H1 (cell line): ENCODE results near the gene SUOX. TPM values are rescaled to one million over a fixed set of nuclear protein-coding genes. Genes with fewer than 3 reads are reported as not detected.

ENCODE experiments used
- CTCF ChIA-PET: fragments of 300-600 bp; sonication (Branson Sonifier 250); formaldehyde crosslinking; loops from one replicate; lab custom pipeline; 2021; ENCODE audit not compliant: partially characterized antibody; lab: Charles Lee
- POLR2A ChIA-PET: fragments of 300-600 bp; sonication (Branson Sonifier 250); formaldehyde crosslinking; loops from one replicate; lab custom pipeline; 2021; ENCODE audit warnings: inconsistent platforms; ENCODE audit not compliant: partially characterized antibody; lab: Charles Lee
- DNase-seq, 2 experiments: peaks; one replicate each; pipeline versions ENCODE4 v3.0.0 to v3.0.0-alpha.2; 2010 to 2022; ENCODE audit warnings: low spot score in 2 of 2, low read depth in 1 of 2, mixed read lengths in 1 of 2
- FAIRE-seq: peaks from 2 replicates; lab custom pipeline; 2011; peaks lifted over from hg19 to GRCh38; lab: Jason Lieb, UNC
- H2AFZ ChIP-seq: 2 replicates; pipeline ENCODE4 v1.8.1; 2012; ENCODE audit warnings: low read length, inconsistent platforms
- H2AK5ac ChIP-seq: 2 replicates; pipeline ENCODE4 v1.6.1; 2013; ENCODE audit warnings: low read depth, low read length
- H2BK120ac ChIP-seq: replicated peaks from 2 replicates; pipeline ENCODE3; 2013; ENCODE audit warnings: low read depth, low read length, inconsistent platforms
- H2BK12ac ChIP-seq: 2 replicates; pipeline ENCODE4 v1.6.1; 2013; ENCODE audit warnings: low read depth, low read length
- H2BK15ac ChIP-seq: 2 replicates; pipeline ENCODE4 v1.6.1; 2013; ENCODE audit warnings: low read length
- H2BK20ac ChIP-seq: 2 replicates; pipeline ENCODE4 v1.6.1; 2013; ENCODE audit warnings: low read length
- H2BK5ac ChIP-seq: 2 replicates; pipeline ENCODE4 v1.6.1; 2013; ENCODE audit warnings: low read depth, low read length
- H3K14ac ChIP-seq: 2 replicates; pipeline ENCODE4 v1.6.1; 2013; ENCODE audit warnings: inconsistent platforms; ENCODE audit not compliant: insufficient read length
- H3K18ac ChIP-seq: 2 replicates; pipeline ENCODE4 v1.6.1; 2013; ENCODE audit warnings: low read length; ENCODE audit errors: extremely low read depth
- H3K23ac ChIP-seq: 2 replicates; pipeline ENCODE4 v1.6.1; 2013; ENCODE audit warnings: inconsistent platforms; ENCODE audit not compliant: insufficient read length
- H3K23me2 ChIP-seq: 2 replicates; pipeline ENCODE4 v1.6.1; 2013; ENCODE audit warnings: low read depth, low read length
- H3K27ac ChIP-seq: 2 replicates; pipeline ENCODE4 v1.6.1; 2011; ENCODE audit warnings: low read depth, low read length, inconsistent platforms
- H3K27me3 ChIP-seq, 4 experiments: replicated peaks in 1 of 4; 1 replicate in 1 of 4; 2 replicates in 3 of 4; pipeline versions ENCODE4 v1.6.1 to v1.8.1; 2011 to 2013; ENCODE audit warnings: low read length in 3 of 4, mild to moderate bottlenecking in 3 of 4, inconsistent platforms in 2 of 4, mixed read lengths in 2 of 4, moderate library complexity in 1 of 4; ENCODE audit not compliant: control insufficient read depth in 3 of 4, insufficient read depth in 3 of 4; ENCODE audit errors: extremely low read depth in 1 of 4
- H3K36me3 ChIP-seq, 4 experiments: 2 replicates each; pipeline versions ENCODE4 v1.6.1 to v1.8.1; 2011 to 2013; ENCODE audit warnings: mild to moderate bottlenecking in 4 of 4, low read length in 3 of 4, moderate library complexity in 2 of 4, control low read depth in 1 of 4, inconsistent platforms in 1 of 4; ENCODE audit not compliant: insufficient read depth in 4 of 4, control insufficient read depth in 2 of 4
- H3K4ac ChIP-seq: replicated peaks from 2 replicates; pipeline ENCODE3; 2013; ENCODE audit warnings: low read length, low read depth, mixed read lengths, inconsistent platforms; ENCODE audit not compliant: insufficient read length
- H3K4me1 ChIP-seq, 4 experiments: replicated peaks in 1 of 4; 1 replicate in 1 of 4; 2 replicates in 3 of 4; pipeline versions ENCODE4 v1.6.1 to v1.8.1; 2011 to 2013; ENCODE audit warnings: low read length in 3 of 4, inconsistent platforms in 2 of 4, mixed read lengths in 1 of 4; ENCODE audit not compliant: insufficient read depth in 4 of 4, control insufficient read depth in 3 of 4
- H3K4me2 ChIP-seq, 2 experiments: 2 replicates each; pipeline versions ENCODE4 v1.6.1 to v1.8.1; 2011 to 2013; ENCODE audit warnings: low read depth in 2 of 2, low read length in 2 of 2, control low read depth in 1 of 2, inconsistent platforms in 1 of 2, mild to moderate bottlenecking in 1 of 2; ENCODE audit not compliant: insufficient read depth in 1 of 2
- H3K4me3 ChIP-seq, 4 experiments: fragments of 200-600, 300-600 bp in 1 of 4; sonication (generic), shearing (Covaris generic), sonication (Bioruptor Twin) in 1 of 4; 2 replicates each; pipeline versions ENCODE4 v1.5.1 to v1.8.1; 2011 to 2016; ENCODE audit warnings: low read length in 4 of 4, low read depth in 3 of 4, control low read depth in 2 of 4, inconsistent platforms in 2 of 4, mild to moderate bottlenecking in 2 of 4, mixed read lengths in 1 of 4, moderate library complexity in 1 of 4; ENCODE audit not compliant: insufficient read depth in 2 of 4; ENCODE audit errors: extremely low read depth in 1 of 4
- H3K56ac ChIP-seq: replicated peaks from 2 replicates; pipeline ENCODE3; 2013; ENCODE audit warnings: low read depth, mild to moderate bottlenecking, mixed read lengths, low read length, inconsistent platforms; ENCODE audit not compliant: insufficient read length
- H3K79me1 ChIP-seq: 2 replicates; pipeline ENCODE4 v1.6.1; 2013; ENCODE audit warnings: low read depth, low read length, control low read depth
- H3K79me2 ChIP-seq, 2 experiments: 2 replicates each; pipeline versions ENCODE4 v1.6.1 to v1.8.1; 2012 to 2013; ENCODE audit warnings: low read length in 2 of 2, mild to moderate bottlenecking in 2 of 2, inconsistent platforms in 1 of 2; ENCODE audit not compliant: insufficient read depth in 2 of 2, control insufficient read depth in 1 of 2
- H3K9ac ChIP-seq, 4 experiments: replicated peaks in 1 of 4; 1 replicate in 1 of 4; 2 replicates in 3 of 4; pipeline versions ENCODE4 v1.6.1 to v1.8.1; 2011 to 2013; ENCODE audit warnings: low read depth in 3 of 4, low read length in 3 of 4, control low read depth in 2 of 4, mild to moderate bottlenecking in 2 of 4, moderate library complexity in 2 of 4, inconsistent platforms in 1 of 4; ENCODE audit errors: extremely low read depth in 1 of 4
- H3K9me3 ChIP-seq, 2 experiments: 2 replicates each; pipeline versions ENCODE4 v1.6.1 to v1.8.1; 2012 to 2013; ENCODE audit warnings: mild to moderate bottlenecking in 2 of 2, moderate library complexity in 2 of 2, control low read depth in 1 of 2, inconsistent platforms in 1 of 2, low read depth in 1 of 2, low read length in 1 of 2, mixed read lengths in 1 of 2; ENCODE audit not compliant: insufficient read depth in 2 of 2
- H4K20me1 ChIP-seq, 2 experiments: replicated peaks in 1 of 2; 2 replicates each; pipeline versions ENCODE3 to v1.8.1; 2011 to 2013; ENCODE audit warnings: inconsistent platforms in 2 of 2, low read length in 2 of 2, mild to moderate bottlenecking in 1 of 2; ENCODE audit not compliant: insufficient read depth in 2 of 2, control insufficient read depth in 1 of 2
- H4K5ac ChIP-seq: 2 replicates; pipeline ENCODE4 v1.6.1; 2013; ENCODE audit warnings: low read length, low read depth, mixed read lengths, inconsistent platforms; ENCODE audit not compliant: insufficient read length
- H4K8ac ChIP-seq: 2 replicates; pipeline ENCODE4 v1.8.0; 2013; ENCODE audit warnings: mild to moderate bottlenecking, moderate library complexity, low read length, inconsistent platforms; ENCODE audit not compliant: insufficient read depth; ENCODE audit errors: extremely low read depth
- H4K91ac ChIP-seq: replicated peaks from 2 replicates; pipeline ENCODE3; 2013; ENCODE audit warnings: low read length, mixed read lengths, inconsistent platforms; ENCODE audit not compliant: insufficient read length
- BCL11A ChIP-seq, 2 experiments: IDR thresholded peaks; one replicate each; pipeline ENCODE4 v1.6.1; 2011; ENCODE audit warnings: low read depth in 2 of 2, low read length in 2 of 2, mild to moderate bottlenecking in 2 of 2
- BRCA1 ChIP-seq: IDR thresholded peaks from 2 replicates; pipeline ENCODE4 v1.6.1; 2012; ENCODE audit warnings: low read depth, low read length, improper control_type of control experiment
- CEBPB ChIP-seq: IDR thresholded peaks from 2 replicates; pipeline ENCODE4 v1.6.1; 2012; ENCODE audit warnings: low read depth, low read length
- CREB1 ChIP-seq: IDR thresholded peaks from 2 replicates; pipeline ENCODE4 v1.6.1; 2012; ENCODE audit warnings: inconsistent platforms
- GTF2F1 ChIP-seq: IDR thresholded peaks from 2 replicates; pipeline ENCODE4 v1.6.1; 2012; ENCODE audit warnings: low read depth, low read length, improper control_type of control experiment, borderline replicate concordance
- HDAC6 ChIP-seq: IDR thresholded peaks from one replicate; pipeline ENCODE4 v1.7.1; 2012; ENCODE audit warnings: low read depth, mild to moderate bottlenecking, inconsistent platforms, low read length, moderate library complexity
- JUN ChIP-seq: IDR thresholded peaks from 2 replicates; pipeline ENCODE4 v1.6.1; 2011; ENCODE audit warnings: low read depth, mild to moderate bottlenecking, improper control_type of control experiment, low read length
- NANOG ChIP-seq: IDR thresholded peaks from 2 replicates; pipeline ENCODE4 v1.6.1; 2011; ENCODE audit warnings: low read length, low read depth, mild to moderate bottlenecking, inconsistent platforms; ENCODE audit not compliant: insufficient read depth, poor library complexity, severe bottlenecking
- NRF1 ChIP-seq: IDR thresholded peaks from 2 replicates; pipeline ENCODE4 v1.6.1; 2011; ENCODE audit warnings: mild to moderate bottlenecking, low read depth, low read length, improper control_type of control experiment
- RXRA ChIP-seq: IDR thresholded peaks from 2 replicates; pipeline ENCODE4 v1.6.1; 2011; ENCODE audit warnings: low read depth, mild to moderate bottlenecking, low read length, moderate library complexity; ENCODE audit not compliant: insufficient read depth
- SP4 ChIP-seq: IDR thresholded peaks from 2 replicates; pipeline ENCODE4 v1.6.1; 2012; ENCODE audit warnings: low read length, inconsistent platforms
- WGBS, 2 experiments: shearing (Covaris generic) in 1 of 2; methylation state at CpG; one replicate each; pipeline versions ENCODE4 v1.1.6 to v1.1.7; 2013 to 2015; ENCODE audit warnings: low lambda C conversion rate in 2 of 2, mixed read lengths in 2 of 2, inconsistent platforms in 1 of 2, low coverage in 1 of 2, missing lambda C conversion rate in 1 of 2; ENCODE audit not compliant: insufficient replicate concordance in 2 of 2, insufficient coverage in 1 of 2, insufficient read length in 1 of 2; ENCODE audit errors: extremely low coverage in 1 of 2, missing lambda C conversion rate in 1 of 2; 5-methylcytosine and 5-hydroxymethylcytosine counted together
- polyA plus RNA-seq, 7 experiments: library from polyadenylated mRNA; depleted of rRNA in 3 of 7; stranded (reverse) in 5 of 7; unstranded in 2 of 7; fragments of >200 nt in 5 of 7; fragments of 200-250 nt in 2 of 7; gene quantifications; 1 replicate in 5 of 7; 2 replicates in 1 of 7; 4 replicates in 1 of 7; pipeline versions ENCODE4 v1.2.1 to v1.2.3, GENCODE V29; 2011 to 2013; ENCODE audit warnings: missing spikeins in 2 of 7, mixed read lengths in 2 of 7
- total RNA-seq: library from RNA; stranded (reverse); fragmentation: NEBNext Ultra II Directional; extraction: Animal tissue kit (Norgen Biotek cat#: 25700); gene quantifications from 2 replicates; pipeline ENCODE4 v1.2.1, GENCODE V29; 2021
- TF ChIP-seq, protein P1 (sequence below): IDR thresholded peaks from 2 replicates; pipeline ENCODE4 v1.6.1; 2012; ENCODE audit warnings: inconsistent platforms

SUOX gene
- total and polyA plus RNA-seq, 2 of the 8 experiments (the other 6 are each of a cell fraction or from before 2014, with no cell fraction given): 22.5 to 31.3 TPM

DNA sequence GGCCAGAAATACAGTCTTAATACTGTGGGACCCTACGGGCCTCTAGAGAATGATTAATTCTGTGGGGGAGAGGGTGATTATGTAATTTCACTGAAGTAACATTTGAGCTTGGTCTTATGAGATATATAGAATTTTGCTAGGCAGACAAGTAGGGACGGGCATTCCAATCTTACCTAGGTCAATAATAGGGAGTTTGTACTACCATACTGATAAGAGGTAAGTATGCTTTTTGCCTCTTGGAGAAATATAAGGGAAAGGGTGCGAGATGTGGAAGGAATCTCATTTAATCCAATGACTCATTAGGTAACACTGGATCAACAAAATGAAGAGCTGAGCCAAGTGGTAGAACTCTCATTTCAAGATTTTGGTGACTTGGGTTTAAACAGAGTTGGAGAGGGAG, 18.0 kb upstream of the SUOX start:
- H3K23ac ChIP-seq: no peak overlapping the region

More for the DNA sequence above, 18.0 kb upstream of the SUOX start:
- CTCF ChIA-PET: interaction anchor here (1.2 to 1.3 kb wide), 2 partner anchors 17 to 49 kb away, joined by 3 to 7 read pairs; no protein-coding TSS in a partner anchor
- Histone ChIP-seq H3K4ac (no peak overlapping the region), H3K4me3 (no peak overlapping the region), H3K18ac (no peak overlapping the region), H2AFZ (no peak overlapping the region), H3K9me3 (no peaks in the 10 kb centered on the region), H3K79me2 (peaks cover 0 to 36% of the 10 kb centered on the region in 2 experiments; a peak in 3 of 4 replicates), H3K79me1 (peaks cover 2% of the 10 kb centered on the region), H2BK15ac (no peak overlapping the region), H2BK5ac (no peak overlapping the region), H3K9ac (no peak overlapping the region), H2AK5ac (no peak overlapping the region), H3K23me2 (peaks cover 3% of the 10 kb centered on the region; the same call in 1 of the 2 replicates), H2BK12ac (no peak overlapping the region), H2BK20ac (no peak overlapping the region), H3K4me2 (no peak overlapping the region), H3K36me3 (peaks cover 0 to 18% (median under 1%) of the 10 kb centered on the region in 4 experiments; a peak in 4 of 8 replicates), H4K5ac (no peak overlapping the region), H2BK120ac (no peak overlapping the region), H3K56ac (no peak overlapping the region), H3K14ac (no peak overlapping the region), H3K4me1 (no peaks in the 10 kb centered on the region; a peak in 1 of 7 replicates), H4K91ac (no peak overlapping the region), H4K8ac (no peak overlapping the region), H3K27me3 (no peaks in the 10 kb centered on the region), H4K20me1 (peaks cover 2% of the 10 kb centered on the region in 2 experiments), H3K27ac (no peak overlapping the region)
- POLR2A ChIA-PET: interaction anchor here (1.4 kb wide), 1 partner anchor 40 kb away, joined by 3 read pairs; no protein-coding TSS in a partner anchor
- DNase-seq: no peak
- 89% methylated on average over 3 of the region's 3 CpGs; no CpG with 5 or more reads in 1 of the 2 experiments for WGBS, 2 experiments
- TF ChIP-seq HDAC6 (no peak), JUN (no peak), NRF1 (no peak), CREB1 (no peak), SP4 (no peak), GTF2F1 (no peak), NANOG (no peak), CEBPB (no peak), RXRA (no peak), BCL11A (IDR thresholded peaks at IDR 0.05; ENCODE audit: low read depth in 2 of 2, low read length in 2 of 2) (no peak), BRCA1 (no peak)
- TF ChIP-seq, protein P1, sequence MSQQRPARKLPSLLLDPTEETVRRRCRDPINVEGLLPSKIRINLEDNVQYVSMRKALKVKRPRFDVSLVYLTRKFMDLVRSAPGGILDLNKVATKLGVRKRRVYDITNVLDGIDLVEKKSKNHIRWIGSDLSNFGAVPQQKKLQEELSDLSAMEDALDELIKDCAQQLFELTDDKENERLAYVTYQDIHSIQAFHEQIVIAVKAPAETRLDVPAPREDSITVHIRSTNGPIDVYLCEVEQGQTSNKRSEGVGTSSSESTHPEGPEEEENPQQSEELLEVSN: no peak
- no peak for FAIRE-seq
